Panc1 (cell line): ENCODE data around the gene ALPP. TPM values are rescaled to one million over a fixed set of nuclear protein-coding genes. Genes with fewer than 3 reads are reported as not detected.

ENCODE experiments used
- ATAC-seq: fragments of 200-7000 bp; cut with Tn5 transposase; 2 replicates; pipeline ENCODE4 v1.9.1; 2020; ENCODE audit warnings: mild to moderate bottlenecking, moderate library complexity
- BruUV-seq: library from RNA; stranded (reverse); fragments of 400-500 nt; replicated peaks from 2 replicates; lab custom pipeline; 2021; lab: Mats Ljungman, UMichigan
- CTCF ChIA-PET: fragments of 300-600 bp; sonication (Branson Sonifier 250); formaldehyde crosslinking; loops from one replicate; lab custom pipeline; 2022; ENCODE audit warnings: antibody characterized with exemption; lab: Charles Lee
- POLR2A ChIA-PET: fragments of 300-600 bp; sonication (Branson Sonifier 250); formaldehyde crosslinking; loops from one replicate; lab custom pipeline; 2022; ENCODE audit warnings: antibody characterized with exemption; lab: Charles Lee
- DNase-seq: peaks from one replicate; pipeline ENCODE4 v3.0.0-alpha.2; 2010; ENCODE audit warnings: low read depth, low spot score
- H3K27ac ChIP-seq: 2 replicates; pipeline ENCODE4 v1.5.1; 2011; ENCODE audit warnings: mild to moderate bottlenecking, low read length, inconsistent platforms
- H3K27me3 ChIP-seq: fragments of 200-500 bp; sonication (Bioruptor generic); 2 replicates; pipeline ENCODE4 v1.6.0; 2014; ENCODE audit warnings: low read length, inconsistent platforms; ENCODE audit not compliant: control insufficient read depth, insufficient read depth
- H3K36me3 ChIP-seq: fragments of 200-500 bp; sonication (Bioruptor generic); 2 replicates; pipeline ENCODE4 v1.5.1; 2014; ENCODE audit warnings: inconsistent platforms, mild to moderate bottlenecking, low read length, moderate library complexity; ENCODE audit not compliant: control insufficient read depth, insufficient read depth
- H3K4me1 ChIP-seq: 2 replicates; pipeline ENCODE4 v1.5.1; 2011; ENCODE audit warnings: inconsistent platforms, mild to moderate bottlenecking, low read length, moderate library complexity; ENCODE audit not compliant: control insufficient read depth, insufficient read depth
- H3K4me3 ChIP-seq, 2 experiments: 2 replicates each; pipeline ENCODE4 v1.5.1; 2011 to 2012; ENCODE audit warnings: low read depth in 2 of 2, low read length in 2 of 2, mild to moderate bottlenecking in 2 of 2, inconsistent platforms in 1 of 2, moderate library complexity in 1 of 2
- H3K9me3 ChIP-seq: fragments of 200-500 bp; sonication (Bioruptor generic); 2 replicates; pipeline ENCODE4 v1.5.1; 2014; ENCODE audit warnings: low read depth, mild to moderate bottlenecking, inconsistent platforms, low read length, moderate library complexity; ENCODE audit not compliant: control insufficient read depth, insufficient read depth
- CTCF ChIP-seq: fragments of 450-650 bp; IDR thresholded peaks from 2 replicates; pipeline ENCODE4 v1.5.1; 2017; ENCODE audit warnings: mild to moderate bottlenecking
- POLR2AphosphoS5 ChIP-seq: IDR thresholded peaks from 2 replicates; pipeline ENCODE4 v1.6.1; 2012; ENCODE audit warnings: mild to moderate bottlenecking, low read depth, low read length, moderate library complexity
- REST ChIP-seq, 2 experiments: IDR thresholded peaks; 2 replicates each; pipeline ENCODE4 v1.6.1; 2011 to 2012; ENCODE audit warnings: low read depth in 2 of 2, control low read depth in 1 of 2, low read length in 1 of 2, mild to moderate bottlenecking in 1 of 2, moderate library complexity in 1 of 2; ENCODE audit not compliant: insufficient read depth in 1 of 2
- SIN3A ChIP-seq: IDR thresholded peaks from 2 replicates; pipeline ENCODE4 v1.6.1; 2012; ENCODE audit warnings: low read depth, mild to moderate bottlenecking, low read length, moderate library complexity, borderline replicate concordance; ENCODE audit not compliant: insufficient read depth
- TCF7L2 ChIP-seq: IDR thresholded peaks from 2 replicates; pipeline ENCODE4 v1.6.1; 2011; ENCODE audit warnings: mild to moderate bottlenecking, low read depth, low read length, inconsistent platforms
- in situ Hi-C: cut with HindIII; loops from 2 replicates; pipeline ENCODE4 v1.10.0; 2016; ENCODE audit warnings: low sequenced_read_pairs, low pct_unique_long_range_greater_than_20kb
- intact Hi-C: fragments of 100-400 bp; cut with micrococcal nuclease; formaldehyde crosslinking; loops from one replicate; pipeline ENCODE4 v1.10.0; 2022; ENCODE audit not compliant: unreplicated experiment
- total RNA-seq: library from RNA; stranded (reverse); gene quantifications from one replicate; pipeline ENCODE4 v1.2.1, GENCODE V29; 2021; ENCODE audit not compliant: unreplicated experiment

ALPP gene
- total RNA-seq, 1 experiment from 2014 or later: 7.3 TPM

- ATAC-seq (no peak), DNase-seq (no peak)
- intact Hi-C loops: no loop called here
- POLR2A ChIA-PET: interaction anchor here (0.7 kb wide), 1 partner anchor 410 kb away, joined by 12 read pairs; no protein-coding TSS in a partner anchor
- TF ChIP-seq REST (IDR thresholded peaks at IDR 0.05; ENCODE audit: insufficient read depth in 1 of 2, low read depth in 2 of 2, low read length in 1 of 2) (no peak), CTCF (no peak), TCF7L2 (no peak), SIN3A (no peak), POLR2AphosphoS5 (no peak)
- no peak overlapping the region for H3K27ac ChIP-seq
- CTCF ChIA-PET: no interaction called here
- H3K9me3 ChIP-seq: no peaks in the 10 kb centered on the region
- in situ Hi-C loops: no loop called here
- H3K4me3 ChIP-seq: no peak overlapping the region
- no TSS peak for BruUV-seq
- H3K4me1 ChIP-seq: peaks cover under 1% of the 10 kb centered on the region
- H3K36me3 ChIP-seq: no peaks in the 10 kb centered on the region
- H3K27me3 ChIP-seq: no peaks in the 10 kb centered on the region
Measured at GRCh38 chr2:232376713-232377112, 1.8 kb upstream of the ALPP start.

- in situ Hi-C loops: no loop called here
- CTCF ChIA-PET: no interaction called here
Measured at GRCh38 chr2:232377319-232377718, 1.2 kb upstream of the ALPP start.

More at GRCh38 chr2:232377319-232377718, 1.2 kb upstream of the ALPP start:
- Histone ChIP-seq H3K9me3 (no peaks in the 10 kb centered on the region), H3K36me3 (no peaks in the 10 kb centered on the region), H3K4me1 (peaks cover 5% of the 10 kb centered on the region), H3K27ac (no peak overlapping the region), H3K4me3 (no peak overlapping the region), H3K27me3 (no peaks in the 10 kb centered on the region)
- POLR2A ChIA-PET: interaction anchor here (0.7 kb wide), 1 partner anchor 409 kb away, joined by 12 read pairs; no protein-coding TSS in a partner anchor
- BruUV-seq: no TSS peak
- ATAC-seq (no peak), DNase-seq (no peak)
- TF ChIP-seq SIN3A: no peak
- no peak for TF ChIP-seq REST (IDR thresholded peaks at IDR 0.05; ENCODE audit: insufficient read depth in 1 of 2, low read depth in 2 of 2, low read length in 1 of 2)
- TF ChIP-seq POLR2AphosphoS5: no peak
- TF ChIP-seq TCF7L2: no peak
- no peak for TF ChIP-seq CTCF
- intact Hi-C loops: no loop called here
